Loucy (cell line): Measurements from ENCODE around the gene PSMC1.

Experiments
- H2AFZ ChIP-seq: fragments of 200-600 bp; sonication (generic); 2 replicates; pipeline ENCODE4 v1.6.0; 2016; ENCODE audit warnings: antibody characterized with exemption, mild to moderate bottlenecking, low read length, moderate library complexity
- H3F3A ChIP-seq: fragments of 200-600 bp; 2 replicates; pipeline ENCODE4 v1.6.0; 2016; ENCODE audit warnings: antibody characterized with exemption, low read depth, mild to moderate bottlenecking
- H3K27me3 ChIP-seq: fragments of 200-600 bp; sonication (generic); 2 replicates; pipeline ENCODE4 v1.6.1; 2014; ENCODE audit warnings: low read length, mild to moderate bottlenecking; ENCODE audit not compliant: insufficient read depth, poor library complexity, severe bottlenecking
- H3K36me3 ChIP-seq: fragments of 200-600 bp; sonication (generic); 2 replicates; pipeline ENCODE4 v1.6.1; 2016; ENCODE audit warnings: low read length; ENCODE audit not compliant: insufficient read depth
- H3K4me1 ChIP-seq: fragments of 200-600 bp; sonication (generic); 2 replicates; pipeline ENCODE4 v1.5.1; 2014; ENCODE audit warnings: low read length, mild to moderate bottlenecking; ENCODE audit not compliant: insufficient read depth, poor library complexity, severe bottlenecking
- H3K4me2 ChIP-seq: fragments of 200-600 bp; sonication (generic); 2 replicates; pipeline ENCODE4 v1.6.0; 2014; ENCODE audit warnings: antibody characterized with exemption, low read length, low read depth, mild to moderate bottlenecking; ENCODE audit not compliant: poor library complexity, severe bottlenecking
- H3K4me3 ChIP-seq: fragments of 200-600 bp; sonication (generic); 2 replicates; pipeline ENCODE4 v1.5.1; 2014; ENCODE audit warnings: low read length, mild to moderate bottlenecking, mixed read lengths; ENCODE audit not compliant: poor library complexity, severe bottlenecking
- H3K79me2 ChIP-seq: fragments of 200-600 bp; sonication (generic); 2 replicates; pipeline ENCODE4 v1.6.1; 2014; ENCODE audit warnings: low read length; ENCODE audit not compliant: insufficient read depth
- H3K9ac ChIP-seq: fragments of 200-600 bp; sonication (generic); 2 replicates; pipeline ENCODE4 v1.6.0; 2014; ENCODE audit warnings: mild to moderate bottlenecking, low read depth, low read length, moderate library complexity; ENCODE audit not compliant: poor library complexity, severe bottlenecking
- H3K9me2 ChIP-seq: fragments of 200-600 bp; sonication (generic); replicated peaks from 2 replicates; pipeline ENCODE4 v1.6.1; 2016; ENCODE audit warnings: low read depth, low read length, mixed read lengths
- H3K9me3 ChIP-seq: fragments of 200-600 bp; sonication (generic); 2 replicates; pipeline ENCODE4 v1.6.1; 2014; ENCODE audit warnings: mild to moderate bottlenecking, antibody characterized with exemption, low read length, low read depth; ENCODE audit not compliant: insufficient read depth
- H4K20me1 ChIP-seq: fragments of 200-600 bp; sonication (generic); 2 replicates; pipeline ENCODE4 v1.6.0; 2014; ENCODE audit warnings: antibody characterized with exemption, low read length, mild to moderate bottlenecking; ENCODE audit not compliant: insufficient read depth, poor library complexity, severe bottlenecking
- EZH2phosphoT487 ChIP-seq: fragments of 200-600 bp; IDR thresholded peaks from 2 replicates; pipeline ENCODE4 v1.6.1; 2018; ENCODE audit warnings: antibody characterized with exemption, mild to moderate bottlenecking, moderate library complexity, borderline replicate concordance
- TF ChIP-seq, protein P1 (sequence below): fragments of 200-600 bp; sonication (generic); conservative IDR thresholded peaks from 2 replicates; pipeline ENCODE4 v1.5.1; 2014; ENCODE audit warnings: mild to moderate bottlenecking, antibody characterized with exemption, low read length

PSMC1 gene

DNA sequence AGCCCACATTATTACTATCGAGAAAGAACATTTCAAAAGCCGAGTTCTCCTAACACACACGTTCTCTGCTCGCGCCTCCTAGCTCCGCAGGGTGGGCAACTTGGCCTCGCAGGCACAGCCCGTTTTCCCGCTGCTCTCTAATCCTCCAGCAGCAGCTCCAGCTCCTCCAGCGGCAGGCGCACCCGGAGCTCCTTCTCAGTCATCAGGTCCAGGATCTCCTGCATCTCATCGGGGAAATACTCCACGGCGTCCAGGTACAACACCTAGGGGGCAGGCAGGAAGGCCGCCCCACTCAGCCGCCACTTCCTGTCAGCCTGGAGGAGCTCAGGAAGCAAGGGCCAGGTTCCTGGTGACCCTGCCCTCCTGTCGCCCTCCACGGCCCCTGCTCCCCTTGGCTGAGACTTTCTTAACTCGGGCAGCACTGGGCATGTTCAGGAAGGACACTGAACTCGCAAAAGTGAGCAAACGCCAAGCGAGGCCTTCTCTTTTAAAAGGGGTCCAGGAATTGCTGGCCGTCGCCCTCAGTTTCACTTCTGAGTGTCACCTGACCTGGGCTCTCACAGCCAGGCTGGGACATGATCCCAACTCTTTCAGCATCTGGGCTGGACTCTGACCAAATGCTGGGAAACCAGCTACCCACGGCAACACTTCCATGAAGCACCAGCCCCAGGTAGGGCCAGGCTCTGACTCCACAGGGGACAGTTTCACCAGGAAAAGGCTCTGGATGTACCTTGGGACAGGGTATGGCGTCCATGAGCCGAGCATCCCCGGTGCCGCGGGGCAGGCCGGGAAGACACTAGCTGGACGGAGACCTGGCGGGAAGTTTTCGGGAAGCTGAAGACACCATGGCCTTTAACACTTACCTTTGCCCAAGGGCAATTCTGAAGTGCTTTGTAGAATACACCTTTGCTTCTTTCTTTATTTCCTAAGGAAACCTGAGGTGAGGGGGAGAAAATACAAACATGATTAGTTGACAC, 22.1 kb downstream of the PSMC1 start:
- TF ChIP-seq EZH2phosphoT487 = no peak
- TF ChIP-seq, protein P1, sequence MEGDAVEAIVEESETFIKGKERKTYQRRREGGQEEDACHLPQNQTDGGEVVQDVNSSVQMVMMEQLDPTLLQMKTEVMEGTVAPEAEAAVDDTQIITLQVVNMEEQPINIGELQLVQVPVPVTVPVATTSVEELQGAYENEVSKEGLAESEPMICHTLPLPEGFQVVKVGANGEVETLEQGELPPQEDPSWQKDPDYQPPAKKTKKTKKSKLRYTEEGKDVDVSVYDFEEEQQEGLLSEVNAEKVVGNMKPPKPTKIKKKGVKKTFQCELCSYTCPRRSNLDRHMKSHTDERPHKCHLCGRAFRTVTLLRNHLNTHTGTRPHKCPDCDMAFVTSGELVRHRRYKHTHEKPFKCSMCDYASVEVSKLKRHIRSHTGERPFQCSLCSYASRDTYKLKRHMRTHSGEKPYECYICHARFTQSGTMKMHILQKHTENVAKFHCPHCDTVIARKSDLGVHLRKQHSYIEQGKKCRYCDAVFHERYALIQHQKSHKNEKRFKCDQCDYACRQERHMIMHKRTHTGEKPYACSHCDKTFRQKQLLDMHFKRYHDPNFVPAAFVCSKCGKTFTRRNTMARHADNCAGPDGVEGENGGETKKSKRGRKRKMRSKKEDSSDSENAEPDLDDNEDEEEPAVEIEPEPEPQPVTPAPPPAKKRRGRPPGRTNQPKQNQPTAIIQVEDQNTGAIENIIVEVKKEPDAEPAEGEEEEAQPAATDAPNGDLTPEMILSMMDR = no peak
- Histone ChIP-seq H3K9me3 (no peaks in the 10 kb centered on the region), H3K4me2 (no peak overlapping the region)

DNA sequence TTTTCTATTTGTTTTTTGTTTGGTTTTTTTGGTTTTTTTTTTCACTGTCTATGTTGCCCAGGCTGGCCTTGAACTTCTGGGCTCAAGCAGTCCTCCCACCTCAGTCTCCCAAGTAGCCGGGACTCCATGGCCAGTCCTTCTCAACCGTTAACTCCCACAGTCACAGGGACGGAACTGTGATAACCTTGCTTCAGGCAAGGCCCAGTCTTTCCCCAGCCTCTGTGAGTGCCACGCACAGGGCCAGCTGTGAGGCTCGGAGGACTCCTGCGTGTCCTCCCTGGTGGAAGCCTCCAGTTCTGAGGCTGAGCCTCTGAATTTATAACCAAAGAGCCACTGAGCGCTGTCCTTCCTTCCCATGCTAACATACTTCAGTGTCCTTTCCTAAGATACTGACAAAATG, 23.7 kb downstream of the PSMC1 start:
- Histone ChIP-seq H3K9me3 (no peaks in the 10 kb centered on the region), H3K9me2 (no peaks in the 10 kb centered on the region), H3K4me1 (no peaks in the 10 kb centered on the region), H4K20me1 (no peaks in the 10 kb centered on the region), H2AFZ (no peak overlapping the region), H3K9ac (no peak overlapping the region), H3K79me2 (no peaks in the 10 kb centered on the region), H3K4me2 (no peak overlapping the region), H3K27me3 (no peaks in the 10 kb centered on the region), H3K4me3 (no peak overlapping the region), H3F3A (no peaks in the 10 kb centered on the region), H3K36me3 (peaks cover 28% of the 10 kb centered on the region; the same call in 1 of the 2 replicates)
- TF ChIP-seq, protein P1 = no peak
- TF ChIP-seq EZH2phosphoT487 = no peak

More for the DNA sequence above, 22.1 kb downstream of the PSMC1 start:
- no peaks in the 10 kb centered on the region for H3K79me2 ChIP-seq
- no peaks in the 10 kb centered on the region for H3K4me1 ChIP-seq
- no peak overlapping the region for H3K4me3 ChIP-seq
- H3F3A ChIP-seq = no peaks in the 10 kb centered on the region
- no peaks in the 10 kb centered on the region for H4K20me1 ChIP-seq
- H3K9me2 ChIP-seq = no peaks in the 10 kb centered on the region
- peaks cover 33% of the 10 kb centered on the region; the same call in 1 of the 2 replicates for H3K36me3 ChIP-seq
- no peak overlapping the region for H2AFZ ChIP-seq
- no peaks in the 10 kb centered on the region for H3K27me3 ChIP-seq
- H3K9ac ChIP-seq = no peak overlapping the region

DNA sequence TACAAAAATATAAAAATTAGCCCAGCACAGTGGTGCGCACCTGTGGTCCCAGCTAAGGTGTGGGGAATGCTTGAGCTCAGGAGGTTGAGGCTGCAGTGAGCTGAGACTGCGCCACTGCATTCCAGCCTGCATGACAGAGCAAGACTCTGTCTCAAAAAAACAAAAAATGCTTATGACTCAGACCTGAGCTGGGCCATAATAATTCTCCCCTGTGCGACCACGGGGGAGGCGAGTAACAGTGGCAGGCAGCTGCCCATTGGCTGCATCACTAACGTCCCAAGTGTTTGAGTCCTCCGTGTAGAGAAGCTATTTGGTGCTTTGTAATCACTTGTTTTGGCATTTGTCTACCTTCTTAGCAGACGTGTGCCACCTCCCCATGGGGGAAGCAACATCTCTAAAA, 24.9 kb downstream of the PSMC1 start:
- Histone ChIP-seq H3K79me2 (no peaks in the 10 kb centered on the region), H3K4me3 (no peak overlapping the region), H2AFZ (no peak overlapping the region), H4K20me1 (no peaks in the 10 kb centered on the region), H3K36me3 (peaks cover 36% of the 10 kb centered on the region; the same call in 1 of the 2 replicates), H3K4me1 (no peaks in the 10 kb centered on the region), H3K9me3 (no peaks in the 10 kb centered on the region), H3K4me2 (no peak overlapping the region), H3K9me2 (no peaks in the 10 kb centered on the region), H3F3A (no peaks in the 10 kb centered on the region), H3K9ac (no peak overlapping the region), H3K27me3 (no peaks in the 10 kb centered on the region)
- TF ChIP-seq, protein P1 = no peak
- TF ChIP-seq EZH2phosphoT487 = no peak
